ENCODE measurements around the gene PGM5.
A peak's percentile ranks its signal among the peaks of the same experiment; 100 is the strongest.

The PGM5 gene

GRCh38 chr9:68515326-68516017 is 159.1 kb downstream of the PGM5 start:
- no peak for DNase-seq (ENCODE audit: extremely low read depth, low read depth)

DNA sequence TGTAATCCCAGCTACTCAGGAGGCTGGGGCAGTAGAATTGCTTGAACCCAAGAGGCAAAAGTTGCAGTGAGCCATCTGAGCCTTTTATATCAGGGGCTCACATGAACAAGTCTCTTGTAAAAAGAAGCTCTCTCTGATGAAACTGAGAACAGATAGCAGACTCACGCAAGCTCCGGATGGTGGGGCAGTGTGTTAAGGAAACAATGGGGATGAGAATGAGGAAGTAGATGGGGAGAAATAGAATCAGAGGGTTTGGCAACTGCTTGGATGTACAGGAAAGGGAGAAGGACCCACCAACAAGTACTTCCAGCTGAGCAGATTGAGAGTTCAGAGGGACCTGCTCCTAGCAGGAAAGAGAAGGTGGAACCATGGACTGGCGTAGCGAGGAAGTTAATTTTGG is 165.7 kb downstream of the PGM5 start:
- no peak for DNase-seq (ENCODE audit: extremely low read depth, low read depth)
- TF ChIP-seq, protein P1, sequence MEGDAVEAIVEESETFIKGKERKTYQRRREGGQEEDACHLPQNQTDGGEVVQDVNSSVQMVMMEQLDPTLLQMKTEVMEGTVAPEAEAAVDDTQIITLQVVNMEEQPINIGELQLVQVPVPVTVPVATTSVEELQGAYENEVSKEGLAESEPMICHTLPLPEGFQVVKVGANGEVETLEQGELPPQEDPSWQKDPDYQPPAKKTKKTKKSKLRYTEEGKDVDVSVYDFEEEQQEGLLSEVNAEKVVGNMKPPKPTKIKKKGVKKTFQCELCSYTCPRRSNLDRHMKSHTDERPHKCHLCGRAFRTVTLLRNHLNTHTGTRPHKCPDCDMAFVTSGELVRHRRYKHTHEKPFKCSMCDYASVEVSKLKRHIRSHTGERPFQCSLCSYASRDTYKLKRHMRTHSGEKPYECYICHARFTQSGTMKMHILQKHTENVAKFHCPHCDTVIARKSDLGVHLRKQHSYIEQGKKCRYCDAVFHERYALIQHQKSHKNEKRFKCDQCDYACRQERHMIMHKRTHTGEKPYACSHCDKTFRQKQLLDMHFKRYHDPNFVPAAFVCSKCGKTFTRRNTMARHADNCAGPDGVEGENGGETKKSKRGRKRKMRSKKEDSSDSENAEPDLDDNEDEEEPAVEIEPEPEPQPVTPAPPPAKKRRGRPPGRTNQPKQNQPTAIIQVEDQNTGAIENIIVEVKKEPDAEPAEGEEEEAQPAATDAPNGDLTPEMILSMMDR (IDR thresholded peaks at IDR 0.05; ENCODE audit: low read depth, low read length, missing control alignments) = no peak
- no peak overlapping the region for H3K4me3 ChIP-seq (replicated peaks; ENCODE audit: low read depth, low read length)

More at GRCh38 chr9:68515326-68516017, 159.1 kb downstream of the PGM5 start:
- H3K4me3 ChIP-seq (replicated peaks; ENCODE audit: low read depth, low read length) = no peak overlapping the region
- TF ChIP-seq, protein P1 (IDR thresholded peaks at IDR 0.05; ENCODE audit: low read depth, low read length, missing control alignments) = no peak

- H3K4me3 ChIP-seq (replicated peaks; ENCODE audit: low read depth, low read length) = no peak overlapping the region
- TF ChIP-seq, protein P1 (IDR thresholded peaks at IDR 0.05; ENCODE audit: low read depth, low read length, missing control alignments) = no peak
- no peak for DNase-seq (ENCODE audit: extremely low read depth, low read depth)
Observed at GRCh38 chr9:68522954-68523353, 166.5 kb downstream of the PGM5 start.

DNA sequence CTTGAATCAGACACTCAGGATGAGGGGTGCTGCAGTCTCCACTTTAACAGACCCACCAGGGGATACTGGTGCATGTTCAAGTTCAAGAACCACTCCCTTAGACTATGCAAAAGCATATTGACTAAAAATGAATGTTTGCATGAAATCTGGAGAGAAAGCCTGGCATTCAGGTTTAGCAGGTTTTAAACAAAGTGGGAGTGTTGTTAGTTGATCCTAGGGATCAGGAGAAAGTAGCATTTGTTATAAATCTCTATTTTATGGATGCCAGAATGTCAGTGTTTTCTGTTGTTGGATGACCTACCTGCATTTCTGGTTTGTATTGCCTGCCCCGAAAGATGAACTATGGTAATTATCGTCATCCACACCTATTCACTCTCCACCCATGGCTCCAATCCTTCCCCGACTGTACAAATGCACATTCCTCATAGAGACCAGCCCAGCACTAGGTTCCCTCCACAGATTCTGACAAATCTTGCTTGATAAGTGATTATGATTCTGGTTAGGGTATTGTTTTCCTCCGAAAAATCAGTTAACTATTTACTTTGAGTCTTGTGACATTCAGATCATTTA is 167.0 kb downstream of the PGM5 start:
- TF ChIP-seq, protein P1 (IDR thresholded peaks at IDR 0.05; ENCODE audit: low read depth, low read length, missing control alignments) = no peak
- no peak overlapping the region for H3K4me3 ChIP-seq (replicated peaks; ENCODE audit: low read depth, low read length)
- DNase-seq (ENCODE audit: extremely low read depth, low read depth) = no peak

GRCh38 chr9:68530618-68531017 is 174.2 kb downstream of the PGM5 start:
- no peak overlapping the region for H3K4me3 ChIP-seq (replicated peaks; ENCODE audit: low read depth, low read length)
- TF ChIP-seq, protein P1 (IDR thresholded peaks at IDR 0.05; ENCODE audit: low read depth, low read length, missing control alignments) = peak; percentile 4
- no peak for DNase-seq (ENCODE audit: extremely low read depth, low read depth)

- DNase-seq (ENCODE audit: extremely low read depth, low read depth) = no peak
- H3K4me3 ChIP-seq (replicated peaks; ENCODE audit: low read depth, low read length) = no peak overlapping the region
- TF ChIP-seq, protein P1 (IDR thresholded peaks at IDR 0.05; ENCODE audit: low read depth, low read length, missing control alignments) = no peak
Observed at GRCh38 chr9:68532131-68532530, 175.7 kb downstream of the PGM5 start.
